GM21526 (cell line): ENCODE results near the gene DNAI2.
"Not testable (repeated sequence)": the region's sequence is repeated elsewhere in the genome, so short reads cannot be mapped to it uniquely, and the experiment has no call there.

Experiments
- ATAC-seq: cut with Tn5 transposase; IDR thresholded peaks from one replicate; pipeline ENCODE4 v1.9.1; 2021; ENCODE audit warnings: moderate library complexity; ENCODE audit not compliant: unreplicated experiment, low FRiP score

The DNAI2 gene

GRCh38 chr17:74272731-74273201 is 1.3 kb upstream of the DNAI2 start:
- no peak for ATAC-seq

GRCh38 chr17:74274709-74275340 is 791 bp downstream of the DNAI2 start:
- no peak for ATAC-seq

DNA sequence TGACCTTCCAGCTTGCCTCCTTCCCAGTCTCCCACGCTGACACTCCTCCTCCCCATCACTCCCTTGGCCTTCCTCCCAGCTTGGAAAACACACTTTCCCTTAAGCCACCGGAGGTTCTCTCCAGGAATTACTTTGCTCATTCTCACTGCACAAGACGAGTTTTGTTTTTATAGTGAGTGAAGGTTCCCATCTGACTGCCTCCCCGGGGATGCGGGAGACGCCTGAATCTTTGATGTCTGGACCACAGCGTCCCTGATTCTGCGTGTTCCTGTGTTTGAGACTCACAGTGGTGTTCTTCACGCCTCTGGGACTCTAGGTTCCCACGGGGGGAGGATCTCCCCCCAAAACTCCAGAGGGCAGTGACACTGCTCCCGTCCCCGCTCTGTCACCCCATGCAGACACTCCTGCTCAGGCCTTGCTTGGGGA is 2.0 kb downstream of the DNAI2 start:
- ATAC-seq, result no peak

- ATAC-seq, result no peak
These were observed 2.5 kb downstream of the DNAI2 start for GRCh38 chr17:74276541-74277009.

DNA sequence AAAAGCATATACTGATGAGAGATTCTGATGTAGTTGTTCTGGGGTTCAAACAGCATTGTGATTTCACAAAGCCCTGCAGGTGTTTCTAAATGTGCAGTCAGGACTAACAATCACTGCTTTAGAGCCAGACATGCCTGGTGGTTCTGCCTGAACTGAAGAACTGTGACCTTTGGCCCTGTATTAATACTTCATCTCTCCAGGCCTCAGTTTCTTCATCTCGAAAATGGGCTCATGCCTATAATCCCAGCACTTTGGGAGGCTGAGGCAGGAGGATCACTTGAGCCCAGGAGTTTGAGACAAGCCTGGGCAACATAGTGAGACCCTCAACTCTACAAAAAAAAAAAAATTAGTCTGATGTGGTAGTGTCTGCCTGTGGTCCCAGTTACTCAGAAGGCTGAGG is 3.9 kb downstream of the DNAI2 start:
- ATAC-seq, result no peak

DNA sequence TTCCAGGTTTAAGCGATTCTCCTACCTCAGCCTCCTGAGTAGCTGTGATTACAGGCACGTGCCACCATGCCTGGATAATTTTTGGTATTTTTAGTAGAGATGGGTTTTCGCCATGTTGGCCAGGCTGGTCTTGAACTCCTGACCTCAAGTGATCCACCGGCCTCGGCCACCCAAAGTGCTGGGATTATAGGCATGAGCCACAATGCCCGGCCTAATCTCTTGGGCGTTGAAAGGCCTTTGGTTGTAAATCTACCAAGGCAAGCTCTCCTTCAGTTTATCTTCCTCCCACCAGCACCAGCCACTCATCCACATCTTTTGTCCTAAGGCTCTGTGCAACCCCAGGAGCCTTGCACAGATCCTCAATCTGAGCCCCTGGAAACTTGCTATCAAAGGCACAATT is 5.6 kb downstream of the DNAI2 start:
- ATAC-seq, result not testable (repeated sequence)

DNA sequence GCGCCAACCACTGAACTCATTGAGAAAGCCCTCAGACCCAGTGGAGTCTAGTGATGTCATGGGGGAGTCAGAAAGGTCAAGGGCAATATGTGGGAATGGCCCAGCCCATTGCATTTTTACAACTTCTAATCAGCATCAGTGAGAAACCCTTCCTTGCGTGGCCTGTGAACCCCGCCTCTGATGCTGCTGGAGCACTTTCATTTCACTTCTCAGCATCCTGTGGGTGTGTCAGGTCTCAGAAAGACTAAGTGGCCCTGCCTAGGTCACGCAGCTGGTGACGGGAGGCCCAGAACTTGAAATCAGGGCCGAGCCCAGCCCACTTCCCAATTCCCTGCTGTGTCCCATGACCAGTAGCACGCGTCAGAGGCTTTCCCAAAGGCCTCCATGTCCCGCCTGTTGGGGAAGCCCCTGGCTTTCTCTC is 6.1 kb downstream of the DNAI2 start:
- ATAC-seq, result peak; percentile 72

DNA sequence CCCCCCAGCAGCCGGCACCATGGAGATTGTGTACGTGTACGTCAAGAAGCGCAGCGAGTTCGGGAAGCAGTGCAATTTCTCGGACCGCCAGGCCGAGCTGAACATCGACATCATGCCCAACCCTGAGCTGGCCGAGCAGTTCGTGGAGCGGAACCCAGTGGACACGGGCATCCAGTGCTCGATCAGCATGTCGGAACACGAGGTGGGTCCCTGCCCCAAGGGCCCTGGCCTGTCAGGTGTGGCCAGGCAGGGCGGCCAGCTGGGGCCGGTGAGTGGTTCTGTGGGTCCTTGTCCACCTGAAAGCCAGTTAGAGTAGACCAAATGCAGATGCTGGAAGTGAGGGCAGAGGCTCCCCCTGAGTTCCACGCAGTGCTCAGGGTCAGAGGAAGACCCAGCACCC is 7.8 kb downstream of the DNAI2 start:
- ATAC-seq, result no peak

DNA sequence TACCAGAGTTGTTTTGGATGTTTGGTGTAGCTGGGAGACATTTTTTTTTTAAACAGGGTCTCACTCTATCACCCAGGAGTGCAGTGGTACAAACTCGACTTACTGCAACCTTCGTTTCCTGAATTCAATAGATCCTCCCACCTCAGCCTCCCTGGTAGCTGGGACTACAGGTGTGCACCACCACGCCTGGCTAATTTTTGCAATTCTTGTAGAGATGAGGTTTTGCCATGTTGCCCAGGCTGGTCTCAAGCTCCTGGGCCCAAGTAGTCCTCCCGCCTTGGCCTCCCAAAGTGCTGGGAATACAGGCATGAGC is 8.2 kb downstream of the DNAI2 start:
- ATAC-seq, result not testable (repeated sequence)

- ATAC-seq, result no peak
These were observed 8.7 kb downstream of the DNAI2 start for GRCh38 chr17:74282587-74283370.

DNA sequence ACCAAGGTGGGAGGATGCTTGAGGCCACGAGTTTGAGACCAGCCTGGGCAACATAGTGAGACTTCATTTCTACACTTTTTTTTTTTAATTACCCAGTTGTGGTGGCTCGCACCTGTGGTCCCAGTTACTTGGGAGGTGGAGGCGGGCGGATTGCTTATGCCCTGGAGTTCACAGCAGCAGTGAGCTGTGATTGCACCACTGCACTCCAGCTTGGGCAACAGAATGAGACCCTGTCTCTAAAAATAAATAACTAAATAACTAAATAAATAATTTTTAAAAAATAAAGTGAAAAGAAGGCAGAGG is 9.3 kb downstream of the DNAI2 start:
- no peak for ATAC-seq

- ATAC-seq, result no peak
These were observed 13.1 kb downstream of the DNAI2 start for GRCh38 chr17:74287031-74287602.

DNA sequence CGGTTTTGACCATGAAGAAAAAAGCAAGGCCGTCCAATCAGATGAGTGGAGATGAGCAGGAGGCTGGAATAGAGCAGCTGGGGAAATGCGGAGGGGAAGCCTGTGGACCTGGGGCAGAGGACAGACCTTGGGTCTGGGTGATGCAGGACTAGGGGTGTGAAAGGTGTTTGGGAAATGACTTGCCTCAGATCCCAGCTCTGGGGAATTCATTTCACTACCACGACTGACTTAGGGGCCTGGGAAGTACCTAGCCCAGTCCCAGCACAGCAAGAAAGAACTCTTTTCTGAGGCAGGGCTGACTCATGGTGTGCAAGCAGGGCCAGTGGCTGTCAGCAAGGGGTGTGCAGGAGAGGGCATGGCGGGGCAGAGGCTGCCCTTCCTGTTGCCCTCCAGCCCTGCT is 14.8 kb downstream of the DNAI2 start:
- ATAC-seq, result no peak

- ATAC-seq, result no peak
These were observed 15.7 kb downstream of the DNAI2 start for GRCh38 chr17:74289688-74290087.

DNA sequence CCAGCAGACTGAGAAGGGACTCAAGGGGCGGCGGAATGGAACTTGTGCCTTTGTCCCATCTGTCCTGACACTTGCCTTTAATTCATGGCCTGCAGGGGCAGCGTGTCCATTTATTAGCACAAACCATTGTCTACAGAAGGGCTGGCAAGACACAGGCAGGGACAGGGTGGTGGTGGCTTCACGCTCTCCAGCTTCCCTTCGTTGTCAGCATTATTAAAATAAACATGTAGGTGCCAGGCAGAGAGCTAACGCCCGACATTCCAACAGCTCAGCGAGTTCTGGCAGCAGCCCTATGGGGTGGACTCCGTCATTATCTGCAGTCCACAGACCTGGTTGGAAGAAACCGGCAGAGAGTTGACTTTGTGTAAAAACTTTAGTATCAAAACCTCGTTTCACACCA is 16.3 kb downstream of the DNAI2 start:
- ATAC-seq, result no peak

DNA sequence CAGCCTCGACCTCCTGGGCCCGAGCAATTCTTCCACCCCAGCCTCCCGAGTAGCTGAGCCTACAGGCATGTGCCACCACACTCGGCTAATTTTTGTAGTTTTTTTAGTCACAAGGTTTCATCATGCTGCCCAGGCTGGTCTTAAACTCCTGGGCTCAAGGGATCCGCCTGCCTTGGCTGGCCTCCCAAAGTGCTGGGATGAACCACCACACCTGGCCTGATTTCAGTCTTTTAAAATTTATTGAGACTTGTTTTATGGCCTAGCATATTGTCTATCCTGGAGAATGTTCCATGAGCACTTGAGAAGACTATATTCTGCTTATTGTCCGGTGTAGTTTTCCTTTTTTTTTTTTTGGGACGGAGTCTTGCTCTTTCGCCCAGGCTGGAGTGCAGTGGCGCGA is 18.5 kb downstream of the DNAI2 start:
- no peak for ATAC-seq

DNA sequence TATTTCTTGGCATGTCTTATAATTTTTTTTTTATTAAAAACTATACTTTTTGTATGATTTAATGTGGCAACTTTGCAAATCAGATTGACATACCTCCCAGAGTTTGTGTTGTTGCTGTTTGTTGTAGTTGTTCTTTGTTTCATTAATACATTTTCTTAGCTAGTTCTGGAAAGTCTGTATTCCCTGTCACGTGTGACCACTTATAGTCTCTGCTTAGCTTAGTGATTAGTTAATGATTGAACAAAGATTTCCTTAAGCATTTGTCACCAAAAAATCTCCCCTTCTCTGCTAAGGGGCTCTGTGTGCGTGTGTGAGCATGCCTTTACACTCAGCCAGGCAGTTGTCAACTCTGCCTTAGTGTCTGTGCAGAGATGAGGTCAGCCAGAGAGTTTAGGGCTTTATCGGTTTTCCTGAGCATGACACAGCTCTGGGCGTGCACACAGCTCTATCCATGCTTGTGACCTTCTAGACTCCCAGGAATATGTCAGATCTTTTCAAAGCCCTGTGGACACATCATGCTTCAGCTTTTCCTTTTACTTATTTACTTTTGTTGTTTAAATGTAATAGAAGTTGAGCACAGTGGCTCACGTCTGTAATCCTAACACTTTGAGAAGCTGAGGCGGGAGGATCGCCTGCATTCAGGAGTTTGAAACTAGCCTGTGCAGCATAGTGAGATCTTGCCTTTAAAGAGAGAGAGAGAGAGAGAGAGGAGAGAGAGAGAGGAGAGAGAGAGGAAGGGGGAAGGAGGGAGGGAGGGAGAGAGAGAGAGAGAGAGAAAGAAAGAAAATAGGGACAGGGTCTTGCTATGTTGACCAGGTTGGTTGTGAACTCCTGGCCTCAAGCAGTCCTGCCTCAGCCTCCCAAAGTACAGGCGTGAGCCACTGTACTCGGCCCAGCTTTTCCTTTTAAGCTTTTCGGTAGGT is 21.9 kb downstream of the DNAI2 start:
- no peak for ATAC-seq

GRCh38 chr17:74296548-74296936 is 22.5 kb downstream of the DNAI2 start:
- no peak for ATAC-seq

- no peak for ATAC-seq
These were observed 23.9 kb downstream of the DNAI2 start for GRCh38 chr17:74297941-74298340.

DNA sequence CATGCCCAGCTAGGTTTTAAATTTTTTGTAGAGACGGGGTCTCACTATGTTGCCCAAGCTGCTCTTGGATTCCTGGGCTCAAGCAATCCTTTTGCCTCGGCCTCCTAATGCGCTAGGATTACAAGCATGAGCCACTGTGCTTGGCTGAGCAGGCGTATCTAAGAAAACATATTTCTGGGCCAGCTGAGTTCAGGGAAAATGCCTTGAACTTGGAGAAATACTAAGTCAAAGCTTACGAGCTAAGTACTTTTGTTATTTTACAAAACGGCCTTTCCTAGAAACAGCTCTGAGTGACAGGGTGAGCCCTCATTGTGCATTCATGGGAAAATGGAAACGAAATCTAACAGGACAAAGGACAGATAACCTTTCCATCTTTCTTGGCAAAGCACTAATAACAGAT is 24.7 kb downstream of the DNAI2 start:
- ATAC-seq, result no peak
